Nephron progenitor cell (in vitro differentiated cells): Measurements from ENCODE around the gene CD300LF.

ENCODE experiments used
- DNase-seq: peaks from one replicate; pipeline ENCODE4 v3.0.0; 2021
- H3K27ac Mint-ChIP-seq: 2 replicates; pipeline ENCODE4 v1.8.0; 2021; ENCODE audit warnings: mild to moderate bottlenecking, moderate library complexity, mixed read lengths
- H3K27me3 Mint-ChIP-seq: 2 replicates; pipeline ENCODE4 v1.8.0; 2021; ENCODE audit warnings: mild to moderate bottlenecking, low read depth, mixed read lengths; ENCODE audit not compliant: poor library complexity
- H3K36me3 Mint-ChIP-seq: 2 replicates; pipeline ENCODE4 v1.8.0; 2021; ENCODE audit warnings: low read depth, mixed read lengths
- H3K4me1 Mint-ChIP-seq: 2 replicates; pipeline ENCODE4 v1.8.0; 2021; ENCODE audit warnings: mixed read lengths
- H3K4me3 Mint-ChIP-seq: 2 replicates; pipeline ENCODE4 v1.8.0; 2021; ENCODE audit warnings: mild to moderate bottlenecking, moderate library complexity, mixed read lengths
- H3K9me3 Mint-ChIP-seq: 2 replicates; pipeline ENCODE4 v1.8.0; 2021; ENCODE audit warnings: mild to moderate bottlenecking, moderate library complexity, mixed read lengths
- CTCF ChIP-seq: fragments of 200-600 bp; sonication (generic); IDR thresholded peaks from 2 replicates; pipeline ENCODE4 v1.5.0; 2021; ENCODE audit warnings: antibody characterized with exemption

The CD300LF gene

GRCh38 chr17:74712756-74713155 lies at the start of gene CD300LF:
Gene CD300LF (minus strand): TSS chr17:74712923. CDS start chr17:74712866, 57 bp downstream.
- H3K4me1 Mint-ChIP-seq: no peaks in the 10 kb centered on the region
- TF ChIP-seq CTCF: no peak
- peaks cover 53% of the 10 kb centered on the region for H3K27me3 Mint-ChIP-seq
- H3K36me3 Mint-ChIP-seq: no peaks in the 10 kb centered on the region
- H3K27ac Mint-ChIP-seq: peak within 1 kb of the TSS; percentile 14
- H3K9me3 Mint-ChIP-seq: peaks cover 3% of the 10 kb centered on the region
- no peak within 1 kb of the TSS for H3K4me3 Mint-ChIP-seq
- DNase-seq: no peak

GRCh38 chr17:74761931-74762330 lies 49.2 kb upstream of the CD300LF start:
- Mint-ChIP-seq H3K36me3 (peaks cover 4% of the 10 kb centered on the region), H3K27ac (no peak overlapping the region), H3K4me3 (no peak overlapping the region), H3K27me3 (no peaks in the 10 kb centered on the region), H3K9me3 (no peaks in the 10 kb centered on the region), H3K4me1 (peaks cover 92% of the 10 kb centered on the region)
- DNase-seq: no peak
- no peak for TF ChIP-seq CTCF

GRCh38 chr17:74761419-74761818 lies 48.7 kb upstream of the CD300LF start:
- peaks cover 92% of the 10 kb centered on the region for H3K4me1 Mint-ChIP-seq
- H3K4me3 Mint-ChIP-seq: peak overlapping the region; percentile 7
- DNase-seq: no peak
- H3K36me3 Mint-ChIP-seq: no peaks in the 10 kb centered on the region
- no peaks in the 10 kb centered on the region for H3K9me3 Mint-ChIP-seq
- H3K27ac Mint-ChIP-seq: no peak overlapping the region
- H3K27me3 Mint-ChIP-seq: no peaks in the 10 kb centered on the region
- TF ChIP-seq CTCF: no peak

GRCh38 chr17:74760404-74761105 lies 47.8 kb upstream of the CD300LF start:
- H3K36me3 Mint-ChIP-seq: no peaks in the 10 kb centered on the region
- no peak for TF ChIP-seq CTCF
- no peaks in the 10 kb centered on the region for H3K9me3 Mint-ChIP-seq
- no peak for DNase-seq
- H3K27ac Mint-ChIP-seq: peak overlapping the region; percentile 64
- no peak overlapping the region for H3K4me3 Mint-ChIP-seq
- no peaks in the 10 kb centered on the region for H3K27me3 Mint-ChIP-seq
- peaks cover 87% of the 10 kb centered on the region for H3K4me1 Mint-ChIP-seq

- Mint-ChIP-seq H3K27ac (peak overlapping the region; percentile 66), H3K9me3 (no peaks in the 10 kb centered on the region), H3K4me3 (no peak overlapping the region), H3K27me3 (no peaks in the 10 kb centered on the region), H3K4me1 (peaks cover 89% of the 10 kb centered on the region), H3K36me3 (no peaks in the 10 kb centered on the region)
- no peak for TF ChIP-seq CTCF
- DNase-seq: no peak
Observed at GRCh38 chr17:74759941-74760340, 47.2 kb upstream of the CD300LF start.

GRCh38 chr17:74759243-74759801 lies 46.6 kb upstream of the CD300LF start:
- Mint-ChIP-seq H3K27me3 (no peaks in the 10 kb centered on the region), H3K9me3 (no peaks in the 10 kb centered on the region), H3K27ac (peak overlapping the region; percentile 66), H3K4me1 (peaks cover 86% of the 10 kb centered on the region), H3K4me3 (no peak overlapping the region), H3K36me3 (no peaks in the 10 kb centered on the region)
- DNase-seq: no peak
- no peak for TF ChIP-seq CTCF
